CD4-positive, alpha-beta memory T cell (primary cell): ENCODE results near the gene PBX1. TPM values are rescaled to one million over a fixed set of nuclear protein-coding genes. Genes with fewer than 3 reads are reported as not detected.

ENCODE experiments used
- CTCF ChIA-PET: fragments of 350-600 bp; sonication (Branson Sonifier 250); formaldehyde crosslinking; loops from one replicate; lab custom pipeline; 2021; ENCODE audit warnings: inconsistent platforms; ENCODE audit not compliant: partially characterized antibody; lab: Charles Lee
- POLR2A ChIA-PET: fragments of 350-600 bp; sonication (Branson Sonifier 250); formaldehyde crosslinking; loops from one replicate; lab custom pipeline; 2021; ENCODE audit not compliant: partially characterized antibody; lab: Charles Lee
- DNase-seq, 5 donors: peaks; one replicate each; pipeline versions ENCODE4 v3.0.0 to v3.0.0-alpha.2; 2020 to 2022; ENCODE audit warnings: mixed read lengths in 1 of 5
- H3K27ac ChIP-seq: one replicate; pipeline ENCODE4 v1.7.0; 2013; ENCODE audit warnings: low read depth, low read length
- H3K27me3 ChIP-seq: 2 replicates; pipeline ENCODE4 v1.7.0; 2013; ENCODE audit warnings: mild to moderate bottlenecking, low read length, moderate library complexity; ENCODE audit not compliant: insufficient read depth
- H3K36me3 ChIP-seq: 2 replicates; pipeline ENCODE4 v1.7.0; 2013; ENCODE audit warnings: mild to moderate bottlenecking, low read length, moderate library complexity; ENCODE audit not compliant: insufficient read depth
- H3K4me1 ChIP-seq: 2 replicates; pipeline ENCODE4 v1.7.0; 2013; ENCODE audit warnings: mild to moderate bottlenecking, low read length, moderate library complexity; ENCODE audit not compliant: insufficient read depth
- H3K4me3 ChIP-seq, 2 donors: one replicate each; pipeline ENCODE4 v1.7.0; 2013; ENCODE audit warnings: low read length in 2 of 2, mild to moderate bottlenecking in 1 of 2
- H3K9me3 ChIP-seq, 2 donors: one replicate each; pipeline ENCODE4 v1.7.0; 2013; ENCODE audit warnings: low read length in 2 of 2, control low read depth in 1 of 2; ENCODE audit not compliant: control insufficient read depth in 1 of 2
- H3K27ac Mint-ChIP-seq, 7 donors: one replicate each; pipeline ENCODE4 v1.8.0; 2020 to 2021; ENCODE audit warnings: mixed read lengths in 7 of 7, mild to moderate bottlenecking in 6 of 7, inconsistent platforms in 3 of 7, moderate library complexity in 3 of 7
- H3K27me3 Mint-ChIP-seq, 2 donors: one replicate each; pipeline ENCODE4 v1.8.0; 2020 to 2021; ENCODE audit warnings: mixed read lengths in 2 of 2
- H3K36me3 Mint-ChIP-seq, 2 donors: one replicate each; pipeline ENCODE4 v1.8.0; 2020 to 2021; ENCODE audit warnings: mixed read lengths in 2 of 2, inconsistent platforms in 1 of 2, mild to moderate bottlenecking in 1 of 2
- H3K4me1 Mint-ChIP-seq, 4 donors: one replicate each; pipeline ENCODE4 v1.8.0; 2020 to 2021; ENCODE audit warnings: mixed read lengths in 4 of 4, mild to moderate bottlenecking in 1 of 4
- H3K4me3 Mint-ChIP-seq, 8 donors: one replicate each; pipeline ENCODE4 v1.8.0; 2020 to 2021; ENCODE audit warnings: mixed read lengths in 8 of 8, mild to moderate bottlenecking in 7 of 8, moderate library complexity in 6 of 8, inconsistent platforms in 3 of 8
- H3K9me3 Mint-ChIP-seq, 8 donors: one replicate each; pipeline ENCODE4 v1.8.0; 2020 to 2021; ENCODE audit warnings: mixed read lengths in 8 of 8, mild to moderate bottlenecking in 5 of 8, inconsistent platforms in 3 of 8, moderate library complexity in 1 of 8
- intact Hi-C: fragments of 100-400 bp; cut with micrococcal nuclease; formaldehyde crosslinking; loops from one replicate; pipeline ENCODE4 v1.15.1; 2023
- polyA plus RNA-seq, 2 donors: library from polyadenylated mRNA; unstranded; fragments of 300-500 nt; fragmentation: Illumina TruSeq; gene quantifications; one replicate each; pipeline ENCODE4 v1.2.3, GENCODE V29; 2021
- total RNA-seq, 2 experiments: library from RNA; stranded (reverse); gene quantifications; one replicate each; pipeline ENCODE4 v1.2.3, GENCODE V29; 2021

Gene PBX1
- total and polyA plus RNA-seq, 4 experiments from 2014 or later, result 0.06 to 0.70 (median 0.53) TPM; not detected in 1

- Histone ChIP-seq H3K27ac (no peak overlapping the region), H3K9me3 (no peaks in the 10 kb centered on the region), H3K4me1 (no peaks in the 10 kb centered on the region), H3K27me3 (no peaks in the 10 kb centered on the region), H3K4me3 (no peak overlapping the region), H3K36me3 (no peaks in the 10 kb centered on the region)
- DNase-seq, result no peak
- Mint-ChIP-seq H3K27ac (no peak overlapping the region), H3K4me3 (no peak overlapping the region), H3K4me1 (no peaks in the 10 kb centered on the region), H3K36me3 (no peaks in the 10 kb centered on the region), H3K27me3 (peaks cover 0 to 1% of the 10 kb centered on the region in 2 donors), H3K9me3 (peaks cover 0 to 6% (median 0%) of the 10 kb centered on the region in 8 donors)
- intact Hi-C loops, result no loop called here
- ChIA-PET POLR2A (no interaction called here), CTCF (no interaction called here)
Measured at GRCh38 chr1:164617377-164618201, 58.6 kb downstream of the PBX1 start.

GRCh38 chr1:164618202-164618564 lies 59.2 kb downstream of the PBX1 start:
- Mint-ChIP-seq H3K27me3 (peaks cover 0 to 1% of the 10 kb centered on the region in 2 donors), H3K36me3 (no peaks in the 10 kb centered on the region), H3K9me3 (peaks cover 0 to 6% (median 0%) of the 10 kb centered on the region in 8 donors), H3K4me3 (no peak overlapping the region), H3K27ac (no peak overlapping the region), H3K4me1 (no peaks in the 10 kb centered on the region)
- POLR2A ChIA-PET, result no interaction called here
- no peak overlapping the region for H3K4me3 ChIP-seq
- H3K36me3 ChIP-seq, result no peaks in the 10 kb centered on the region
- H3K9me3 ChIP-seq, result no peaks in the 10 kb centered on the region
- no peak overlapping the region for H3K27ac ChIP-seq
- H3K27me3 ChIP-seq, result no peaks in the 10 kb centered on the region
- CTCF ChIA-PET, result no interaction called here
- H3K4me1 ChIP-seq, result no peaks in the 10 kb centered on the region
- intact Hi-C loops, result no loop called here
- DNase-seq, result no peak

- Mint-ChIP-seq H3K4me1 (peaks cover 0 to 2% (median 0%) of the 10 kb centered on the region in 4 donors), H3K27ac (no peak overlapping the region), H3K36me3 (no peaks in the 10 kb centered on the region), H3K9me3 (peaks cover 0 to 6% (median 0%) of the 10 kb centered on the region in 8 donors), H3K4me3 (no peak overlapping the region), H3K27me3 (peaks cover 0 to 1% of the 10 kb centered on the region in 2 donors)
- no peaks in the 10 kb centered on the region for H3K36me3 ChIP-seq
- ChIA-PET POLR2A (no interaction called here), CTCF (interaction anchor here (0.8 kb wide), 1 partner anchor 9 kb away, joined by 3 read pairs; no protein-coding TSS in a partner anchor)
- no peak overlapping the region for H3K27ac ChIP-seq
- no peaks in the 10 kb centered on the region for H3K9me3 ChIP-seq
- no peaks in the 10 kb centered on the region for H3K4me1 ChIP-seq
- no peaks in the 10 kb centered on the region for H3K27me3 ChIP-seq
- no peak for DNase-seq
- H3K4me3 ChIP-seq, result no peak overlapping the region
- intact Hi-C loops, result no loop called here
Measured at GRCh38 chr1:164619006-164619784, 60.2 kb downstream of the PBX1 start.

- H3K4me3 Mint-ChIP-seq, result no peak overlapping the region
- no peaks in the 10 kb centered on the region for H3K9me3 ChIP-seq
- ChIA-PET CTCF (no interaction called here), POLR2A (no interaction called here)
- no peak for DNase-seq
- H3K27me3 Mint-ChIP-seq, result peaks cover 0 to 2% of the 10 kb centered on the region in 2 donors
- peaks cover 0 to 3% (median 0%) of the 10 kb centered on the region in 8 donors for H3K9me3 Mint-ChIP-seq
- H3K4me3 ChIP-seq, result no peak overlapping the region
- no peak overlapping the region for H3K27ac Mint-ChIP-seq
- no peak overlapping the region for H3K27ac ChIP-seq
- peaks cover 0 to 2% (median 0%) of the 10 kb centered on the region in 4 donors for H3K4me1 Mint-ChIP-seq
- H3K27me3 ChIP-seq, result no peaks in the 10 kb centered on the region
- intact Hi-C loops, result no loop called here
- no peaks in the 10 kb centered on the region for H3K36me3 Mint-ChIP-seq
- H3K4me1 ChIP-seq, result no peaks in the 10 kb centered on the region
- no peaks in the 10 kb centered on the region for H3K36me3 ChIP-seq
Measured at GRCh38 chr1:164622068-164622845, 63.3 kb downstream of the PBX1 start.

GRCh38 chr1:164623805-164624204 lies 64.8 kb downstream of the PBX1 start:
- no peak overlapping the region for H3K4me3 Mint-ChIP-seq
- H3K9me3 Mint-ChIP-seq, result peaks cover 0 to 3% (median 0%) of the 10 kb centered on the region in 8 donors
- H3K4me1 Mint-ChIP-seq, result peaks cover 0 to 2% (median 0%) of the 10 kb centered on the region in 4 donors
- H3K9me3 ChIP-seq, result no peaks in the 10 kb centered on the region
- H3K36me3 Mint-ChIP-seq, result no peaks in the 10 kb centered on the region
- H3K27ac Mint-ChIP-seq, result no peak overlapping the region
- no peaks in the 10 kb centered on the region for H3K4me1 ChIP-seq
- no peak for DNase-seq
- CTCF ChIA-PET, result interaction anchor here (0.9 kb wide), 1 partner anchor 11 kb away, joined by 3 read pairs; no protein-coding TSS in a partner anchor
- POLR2A ChIA-PET, result no interaction called here
- no peak overlapping the region for H3K27ac ChIP-seq
- H3K36me3 ChIP-seq, result no peaks in the 10 kb centered on the region
- H3K4me3 ChIP-seq, result no peak overlapping the region
- intact Hi-C loops, result no loop called here
- H3K27me3 Mint-ChIP-seq, result peaks cover 0 to 2% of the 10 kb centered on the region in 2 donors
- no peaks in the 10 kb centered on the region for H3K27me3 ChIP-seq

GRCh38 chr1:164624400-164624799 lies 65.4 kb downstream of the PBX1 start:
- no peaks in the 10 kb centered on the region for H3K27me3 ChIP-seq
- peaks cover 0 to 2% of the 10 kb centered on the region in 2 donors for H3K27me3 Mint-ChIP-seq
- POLR2A ChIA-PET, result no interaction called here
- H3K36me3 ChIP-seq, result no peaks in the 10 kb centered on the region
- H3K4me1 Mint-ChIP-seq, result peaks cover 0 to 2% (median 0%) of the 10 kb centered on the region in 4 donors
- CTCF ChIA-PET, result interaction anchor here (0.9 kb wide), 1 partner anchor 12 kb away, joined by 3 read pairs; no protein-coding TSS in a partner anchor
- no peak overlapping the region for H3K4me3 ChIP-seq
- no peak overlapping the region for H3K4me3 Mint-ChIP-seq
- DNase-seq, result no peak
- H3K36me3 Mint-ChIP-seq, result no peaks in the 10 kb centered on the region
- intact Hi-C loops, result no loop called here
- H3K4me1 ChIP-seq, result no peaks in the 10 kb centered on the region
- H3K9me3 ChIP-seq, result no peaks in the 10 kb centered on the region
- H3K9me3 Mint-ChIP-seq, result peaks cover 0 to 3% (median 0%) of the 10 kb centered on the region in 8 donors
- no peak overlapping the region for H3K27ac Mint-ChIP-seq
- no peak overlapping the region for H3K27ac ChIP-seq
